K562 (cell line): ENCODE measurements around the gene TSEN54. TPM values are rescaled to one million over a fixed set of nuclear protein-coding genes. Genes with fewer than 3 reads are reported as not detected.

Source experiments
- ADNP ChIP-seq: fragments of 200-800 bp; sonication (Bioruptor generic); IDR thresholded peaks from 2 replicates; pipeline ENCODE4 v1.6.1; 2016; ENCODE audit warnings: missing genetic modification characterization, missing compliant biosample characterization
- ASH1L ChIP-seq: fragments of 450-650 bp; IDR thresholded peaks from 2 replicates; pipeline ENCODE4 v1.6.1; 2018; ENCODE audit warnings: borderline replicate concordance, mild to moderate bottlenecking, low read depth; ENCODE audit not compliant: partially characterized antibody
- CBFA2T3 ChIP-seq: fragments of 450-650 bp; IDR thresholded peaks from 2 replicates; pipeline ENCODE4 v1.6.1; 2017
- CCAR2 ChIP-seq: fragments of 200-400 bp; formaldehyde crosslinking; IDR thresholded peaks from 2 replicates; pipeline ENCODE4 v1.6.1; 2017; ENCODE audit warnings: mild to moderate bottlenecking, low read depth, low read length
- CHD1 ChIP-seq: fragments of 200-600 bp; sonication (generic); IDR thresholded peaks from one replicate; pipeline ENCODE4 v1.6.1; 2012; ENCODE audit warnings: mild to moderate bottlenecking, moderate library complexity, low read length, inconsistent platforms
- CHD2 ChIP-seq: IDR thresholded peaks from 2 replicates; pipeline ENCODE4 v1.6.1; 2011; ENCODE audit warnings: low read depth, low read length
- DDX20 ChIP-seq: fragments of 450-650 bp; IDR thresholded peaks from 2 replicates; pipeline ENCODE4 v1.6.1; 2016; ENCODE audit warnings: missing genetic modification characterization, low read depth, mild to moderate bottlenecking, missing compliant biosample characterization, moderate library complexity
- ETV1 ChIP-seq: fragments of 450-650 bp; conservative IDR thresholded peaks from 2 replicates; pipeline ENCODE4 v1.6.1; 2016; ENCODE audit warnings: missing genetic modification characterization, control low read depth, low read depth, missing compliant biosample characterization
- ETV6 ChIP-seq, 3 experiments: fragments of 150-350 bp in 1 of 3; sonication (generic) in 1 of 3; formaldehyde crosslinking in 1 of 3; IDR thresholded peaks; 2 replicates each; pipeline versions ENCODE4 v1.6.1 to v1.8.0; 2014 to 2022; ENCODE audit warnings: borderline replicate concordance in 2 of 3, low read depth in 2 of 3, antibody characterized with exemption in 1 of 3, low read length in 1 of 3, mild to moderate bottlenecking in 1 of 3, missing genetic modification reagents in 1 of 3
- GABPA ChIP-seq: fragments of 200-800 bp; sonication (Bioruptor generic); conservative IDR thresholded peaks from 2 replicates; pipeline ENCODE4 v1.6.1; 2016; ENCODE audit warnings: low read depth, missing genetic modification characterization, missing compliant biosample characterization
- GTF2E2 ChIP-seq: fragments of 200-800 bp; sonication (Bioruptor generic); IDR thresholded peaks from 2 replicates; pipeline ENCODE4 v1.6.1; 2016; ENCODE audit warnings: missing genetic modification characterization, missing compliant biosample characterization
- HMG20A ChIP-seq: fragments of 450-650 bp; formaldehyde crosslinking; conservative IDR thresholded peaks from 2 replicates; pipeline ENCODE4 v1.4.0; 2020; ENCODE audit warnings: mild to moderate bottlenecking, mixed read lengths
- ILK ChIP-seq: fragments of 450-650 bp; IDR thresholded peaks from 2 replicates; pipeline ENCODE4 v1.6.1; 2016; ENCODE audit warnings: missing genetic modification characterization, low read depth, mild to moderate bottlenecking, missing compliant biosample characterization, moderate library complexity, borderline replicate concordance
- POU5F1 ChIP-seq: fragments of 150-350 bp; IDR thresholded peaks from 2 replicates; pipeline ENCODE4 v1.6.1; 2014; ENCODE audit warnings: borderline replicate concordance, low read length, low read depth, mild to moderate bottlenecking; ENCODE audit not compliant: partially characterized antibody
- PRPF4 ChIP-seq: fragments of 200-400 bp; formaldehyde crosslinking; IDR thresholded peaks from one replicate; pipeline ENCODE4 v1.6.1; 2017; ENCODE audit warnings: low read length, low read depth, mild to moderate bottlenecking; ENCODE audit not compliant: insufficient read depth, poor library complexity, severe bottlenecking
- RBM25 ChIP-seq: fragments of 200-400 bp; formaldehyde crosslinking; IDR thresholded peaks from 2 replicates; pipeline ENCODE4 v1.6.1; 2018; ENCODE audit warnings: low read length, low read depth, moderate library complexity; ENCODE audit not compliant: severe bottlenecking
- RHOXF2B ChIP-seq: fragments of 250-450 bp; sonication (Bioruptor Pico); conservative IDR thresholded peaks from 2 replicates; pipeline ENCODE4 v1.5.1; 2021
- SMAD2 ChIP-seq: fragments of 150-350 bp; IDR thresholded peaks from 2 replicates; pipeline ENCODE4 v1.6.1; 2014; ENCODE audit warnings: low read depth, mild to moderate bottlenecking, low read length
- SMARCA5 ChIP-seq: fragments of 450-650 bp; IDR thresholded peaks from 2 replicates; pipeline ENCODE4 v1.6.1; 2016
- SRSF9 ChIP-seq: fragments of 200-400 bp; formaldehyde crosslinking; IDR thresholded peaks from 2 replicates; pipeline ENCODE4 v1.6.1; 2017; ENCODE audit warnings: low read depth, low read length, borderline replicate concordance
- USF2 ChIP-seq: sonication (generic); formaldehyde crosslinking; IDR thresholded peaks from 2 replicates; pipeline ENCODE4 v1.5.0; 2020; ENCODE audit warnings: missing genetic modification reagents
- ZBTB49 ChIP-seq: sonication (generic); formaldehyde crosslinking; IDR thresholded peaks from 2 replicates; pipeline ENCODE4 v1.8.0; 2022; ENCODE audit warnings: missing genetic modification reagents, mild to moderate bottlenecking, borderline replicate concordance
- ZNF133 ChIP-seq: fragments of 250-450 bp; sonication (Bioruptor Pico); IDR thresholded peaks from 2 replicates; pipeline ENCODE4 v1.4.0; 2020; ENCODE audit warnings: mild to moderate bottlenecking
- ZNF551 ChIP-seq: fragments of 250-450 bp; sonication (Bioruptor Pico); IDR thresholded peaks from 2 replicates; pipeline ENCODE4 v1.5.0; 2021; ENCODE audit warnings: mild to moderate bottlenecking, moderate library complexity
- polyA plus RNA-seq, 8 experiments: library from polyadenylated mRNA; depleted of rRNA in 4 of 8; stranded (reverse) in 5 of 8; unstranded in 3 of 8; fragments of >200 nt; fragmentation: Nextera tagmentation in 2 of 8; fragmentation: Illumina TruSeq in 1 of 8; extraction: Ambion mirVana in 2 of 8; extraction: Trizol in 1 of 8; gene quantifications; 2 replicates each; pipeline versions ENCODE4 v1.2.1 to v1.2.3, GENCODE V29; 2011 to 2014; ENCODE audit warnings: inconsistent platforms in 1 of 8, missing spikeins in 1 of 8
- total RNA-seq, 7 experiments: library from RNA; depleted of rRNA in 6 of 7; stranded (reverse); fragments of >200 nt in 6 of 7; fragmentation: Illumina TruSeq in 2 of 7; extraction: Trizol in 2 of 7; gene quantifications; 2 replicates each; pipeline versions ENCODE4 v1.2.1 to v1.2.3, GENCODE V29; 2011 to 2021; ENCODE audit warnings: low replicate concordance in 1 of 7

Gene TSEN54
- total and polyA plus RNA-seq, 9 of the 15 experiments (the other 6 are each of a cell fraction or from before 2014, with no cell fraction given), result 5.9 to 64.3 (median 48.9) TPM

DNA sequence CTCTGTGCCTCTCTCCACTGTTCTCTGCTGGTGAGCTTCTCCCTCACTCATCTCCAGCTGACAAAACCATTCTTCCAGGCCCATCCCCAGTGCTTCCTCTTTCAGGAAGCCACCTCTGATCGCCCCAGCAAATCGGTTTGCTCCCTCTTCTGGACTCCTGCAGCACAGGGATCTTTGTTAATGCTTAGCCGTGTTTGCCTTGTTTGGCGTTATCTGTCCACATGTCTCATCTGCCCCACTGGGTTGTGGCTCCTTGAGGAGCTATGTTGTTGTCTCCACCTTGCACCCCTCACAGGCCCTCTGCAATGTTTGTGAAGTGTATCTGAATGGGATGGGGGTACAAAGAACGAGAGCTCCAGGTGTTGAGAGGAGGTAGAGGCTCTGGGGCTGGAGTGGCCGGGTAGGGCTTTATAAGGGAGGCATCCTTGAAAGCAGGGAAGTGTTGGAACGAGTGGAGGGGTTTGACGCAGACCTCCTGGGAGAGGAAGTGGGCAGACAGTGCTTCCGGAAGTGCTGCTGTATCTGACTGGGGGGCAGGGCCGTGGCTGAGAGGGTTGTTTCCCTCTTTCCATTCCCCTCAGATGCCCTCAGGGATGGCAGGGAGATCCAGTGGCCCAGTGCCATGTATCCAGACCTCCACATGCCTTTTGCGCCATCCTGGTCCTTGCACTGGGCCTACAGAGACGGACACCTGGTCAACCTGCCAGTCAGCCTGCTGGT is 28.8 kb upstream of the TSEN54 start (continued):
- TF ChIP-seq ZBTB49 (no peak), ILK (tag) (no peak), CHD1 (no peak), ZNF551 (CRISPR knock-in tag) (no peak), RBM25 (no peak), DDX20 (no peak), ETV6 (IDR thresholded peaks at IDR 0.05; ENCODE audit: borderline replicate concordance in 1 of 2, low read depth in 2 of 2, low read length in 1 of 2) (no peak), ETV6 (CRISPR knock-in tag; IDR thresholded peaks at IDR 0.05; ENCODE audit: borderline replicate concordance) (no peak), PRPF4 (no peak), SMAD2 (no peak), POU5F1 (no peak), CCAR2 (no peak), CBFA2T3 (no peak), SRSF9 (no peak), ADNP (tag) (no peak), USF2 (CRISPR knock-in tag) (no peak), ETV1 (tag) (no peak), RHOXF2B (CRISPR knock-in tag) (no peak), ZNF133 (no peak), ASH1L (no peak), GTF2E2 (no peak), GABPA (tag) (peak; percentile 35; the same call in 1 of the 2 replicates), HMG20A (no peak), CHD2 (no peak), SMARCA5 (peak; percentile 87; the same call in 1 of the 2 replicates)
